CD4-positive, alpha-beta T cell treated with Interleukin-6 for 4 hours (primary cell): ENCODE results near the gene MUSTN1.
A peak's percentile ranks its signal among the peaks of the same experiment; 100 is the strongest.

Experiments
- DNase-seq: peaks from one replicate; pipeline ENCODE4 v3.0.0-alpha.2; 2020; ENCODE audit warnings: mixed read lengths

MUSTN1 gene

DNA sequence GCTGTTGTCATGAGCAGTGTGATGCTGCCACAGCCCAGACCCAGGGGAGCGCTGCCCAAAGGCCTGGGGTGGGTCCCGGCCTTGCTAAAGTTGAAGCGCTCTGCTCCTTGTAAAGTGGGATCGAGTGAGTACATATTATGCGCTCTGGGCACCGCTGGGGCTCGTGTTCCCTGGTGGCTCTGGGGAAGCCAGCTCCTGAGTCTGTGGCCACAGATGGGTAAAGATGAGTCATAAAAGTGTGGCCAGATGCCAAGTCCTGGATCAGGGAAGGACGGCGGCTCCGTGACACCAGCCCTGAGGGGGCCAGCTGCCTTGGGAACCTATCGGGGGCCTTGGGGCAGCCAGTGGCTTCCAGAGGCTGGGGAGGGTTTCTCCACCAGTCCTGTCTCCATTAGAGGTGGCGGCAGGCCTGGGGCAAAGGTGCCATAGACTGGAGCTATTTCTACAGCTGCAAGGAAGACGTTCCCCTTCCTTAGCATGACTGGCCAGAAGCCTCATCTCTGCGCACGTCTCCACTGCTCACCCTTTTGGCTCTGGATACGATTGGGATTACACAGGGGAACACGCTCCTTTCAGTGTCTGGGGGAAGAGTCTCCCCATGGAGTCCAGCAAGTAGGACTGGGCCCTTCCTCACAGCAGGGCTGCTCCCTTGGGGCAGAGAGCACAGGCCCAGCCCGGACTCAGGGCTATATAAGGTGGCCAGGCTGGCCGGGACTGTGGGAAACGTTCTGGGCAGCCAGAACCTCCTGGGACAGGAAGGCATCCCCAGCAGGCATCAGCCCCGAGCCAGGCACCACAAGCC lies 3.1 kb downstream of the MUSTN1 start:
- no peak for DNase-seq

GRCh38 chr3:52830535-52831258 lies 4.1 kb downstream of the MUSTN1 start, which contains the start of gene ITIH4:
Gene ITIH4 (minus strand): TSS chr3:52830672. CDS start chr3:52830642, 30 bp downstream.
- DNase-seq: no peak

DNA sequence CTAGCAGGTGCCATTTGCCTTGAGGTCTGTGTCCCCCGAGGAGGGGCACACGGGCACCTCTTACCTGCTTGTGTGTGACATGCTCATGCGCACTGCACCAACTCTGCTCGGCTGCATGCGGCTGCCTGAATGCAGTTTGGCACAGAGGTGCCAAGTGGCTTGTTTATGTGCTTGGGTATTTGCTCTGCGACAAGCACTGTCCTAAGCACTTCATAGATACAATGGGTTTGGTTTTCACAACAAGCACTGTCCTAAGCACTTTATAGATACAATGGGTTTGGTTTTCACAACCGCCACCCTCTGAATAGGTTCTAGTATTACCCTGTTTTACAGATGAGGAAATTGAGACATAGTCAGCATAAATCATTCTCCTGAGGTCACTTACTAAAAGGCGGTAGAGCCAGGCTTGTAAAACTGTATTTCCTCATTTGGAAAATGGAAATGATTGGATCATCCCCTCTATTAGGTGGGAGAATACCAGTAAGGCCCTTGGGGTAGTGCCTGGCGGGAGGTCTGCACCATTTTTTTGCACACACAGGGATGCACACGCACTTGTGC lies 4.8 kb downstream of the MUSTN1 start:
- DNase-seq: no peak

DNA sequence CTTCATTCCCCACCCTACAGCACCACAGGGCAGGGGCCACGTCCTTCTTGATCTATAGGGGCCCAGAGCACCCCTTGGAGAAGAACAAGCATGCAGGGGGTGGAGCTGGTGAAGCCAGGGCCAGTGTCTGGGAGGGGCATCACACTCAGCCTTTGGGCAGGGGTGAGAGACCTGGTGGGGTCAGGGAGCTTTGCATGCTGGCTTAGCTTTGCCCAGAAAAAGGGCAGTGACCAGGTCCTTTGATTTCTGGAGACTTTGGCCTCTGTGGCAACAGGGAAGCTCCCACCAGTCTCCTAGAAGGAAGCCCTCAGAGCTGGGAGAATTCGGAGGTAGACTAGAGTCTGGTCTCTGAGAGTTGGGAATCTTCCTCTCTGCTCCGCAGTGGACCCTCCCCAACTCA lies 5.3 kb downstream of the MUSTN1 start:
- no peak for DNase-seq

GRCh38 chr3:52827866-52828376 lies 6.9 kb downstream of the MUSTN1 start:
- DNase-seq: no peak

GRCh38 chr3:52827441-52827840 lies 7.4 kb downstream of the MUSTN1 start:
- DNase-seq: no peak

- DNase-seq: no peak
Observed at GRCh38 chr3:52824037-52824436, 10.8 kb downstream of the MUSTN1 start.

DNA sequence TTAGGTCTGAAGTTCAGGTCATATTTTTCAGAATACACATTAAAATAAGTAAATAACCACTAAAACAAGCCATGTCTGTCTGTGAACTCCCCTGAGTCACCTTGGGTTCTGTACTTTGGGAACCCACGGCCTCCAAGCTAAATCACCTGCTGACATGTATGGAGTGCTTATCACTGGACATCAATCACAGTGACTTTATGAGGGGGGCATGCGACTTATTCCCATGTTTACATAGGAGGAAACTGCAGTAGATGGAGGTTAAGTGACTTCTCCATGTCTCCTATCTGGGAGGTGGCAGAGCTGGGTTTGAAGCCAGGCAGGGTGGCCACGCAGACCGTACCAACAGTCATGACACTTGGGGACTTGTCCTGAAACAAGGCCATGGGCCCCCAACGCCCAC lies 12.5 kb downstream of the MUSTN1 start:
- DNase-seq: no peak

DNA sequence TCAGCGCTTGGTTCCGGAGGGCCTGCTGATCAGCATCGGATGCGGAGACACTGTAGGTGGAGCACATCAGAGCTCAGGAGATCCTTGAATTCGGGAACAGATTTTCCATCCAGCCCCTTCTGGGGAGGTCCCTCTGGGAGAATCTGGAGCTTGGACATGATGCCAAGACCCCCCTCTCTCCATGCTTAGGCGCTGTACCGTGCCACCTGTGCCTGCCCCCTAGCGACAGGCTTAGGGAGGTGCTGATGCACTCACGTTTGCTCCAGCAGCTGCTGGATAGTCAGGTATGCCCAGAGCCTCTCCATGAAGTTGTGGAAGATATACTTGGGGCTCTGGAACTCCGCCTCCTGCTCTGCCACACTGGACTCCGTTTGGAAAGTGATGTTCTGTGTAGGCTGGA lies 14.1 kb downstream of the MUSTN1 start:
- DNase-seq: peak; percentile 7

DNA sequence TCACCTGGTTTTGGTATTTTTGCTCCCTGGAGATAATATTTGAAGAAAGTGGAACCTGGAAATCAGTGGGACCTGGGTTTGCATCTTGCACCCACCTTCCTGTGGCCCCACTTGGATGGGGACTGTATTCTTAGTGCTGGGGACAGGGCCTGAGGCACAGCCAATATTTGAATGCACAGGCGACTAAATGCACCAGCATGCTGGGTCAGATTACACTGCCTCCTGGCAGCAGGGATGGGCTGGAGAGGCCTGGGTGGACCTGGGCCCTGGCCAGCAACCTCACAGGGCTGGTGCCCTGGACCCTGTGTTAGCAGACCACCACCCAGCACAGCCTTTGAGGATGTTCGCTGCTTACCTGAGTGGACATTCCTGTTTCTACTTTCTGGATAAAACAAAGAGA lies 14.9 kb downstream of the MUSTN1 start:
- DNase-seq: no peak

GRCh38 chr3:52817860-52818259 lies 17.0 kb downstream of the MUSTN1 start:
- DNase-seq: no peak

- no peak for DNase-seq
Observed at GRCh38 chr3:52817221-52817620, 17.6 kb downstream of the MUSTN1 start.

DNA sequence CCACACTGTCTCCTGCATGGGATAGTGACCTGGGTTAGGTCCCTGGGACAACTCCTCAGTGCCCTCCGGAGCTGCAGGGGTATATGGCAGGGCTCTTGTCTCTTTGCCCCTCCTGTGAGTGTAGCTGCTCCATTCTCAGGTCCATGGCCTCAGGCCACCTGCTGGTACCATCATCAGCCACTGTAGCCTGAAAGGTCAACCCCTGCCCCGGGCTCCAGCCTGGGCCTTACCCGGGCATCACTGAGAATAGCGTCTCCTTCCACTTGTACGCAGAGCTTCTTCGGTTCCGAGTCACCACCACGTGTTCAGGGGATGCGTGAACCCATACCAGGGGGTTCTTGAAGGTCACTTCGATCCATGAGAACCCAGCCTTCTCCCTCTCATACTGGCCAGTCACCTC lies 18.2 kb downstream of the MUSTN1 start:
- no peak for DNase-seq

DNA sequence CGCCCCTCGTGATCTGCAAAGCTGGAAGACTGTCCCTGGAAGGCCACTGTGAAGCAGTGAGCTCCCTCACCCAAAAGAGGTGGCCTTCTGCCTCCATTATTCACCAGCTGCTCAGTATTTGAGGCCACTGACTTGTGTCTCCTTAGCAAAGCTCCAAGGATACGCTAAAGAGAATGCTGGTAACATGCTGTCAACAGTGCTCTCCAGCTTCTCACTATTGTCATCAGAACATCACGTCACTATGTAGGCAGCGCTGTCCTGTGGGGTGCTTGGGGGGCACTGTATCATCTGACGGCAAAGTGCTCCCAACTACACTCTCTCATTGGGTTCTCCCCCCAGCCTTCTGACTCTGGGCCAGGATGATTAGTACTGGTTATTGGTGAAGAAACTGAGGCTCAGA lies 18.6 kb downstream of the MUSTN1 start:
- no peak for DNase-seq

DNA sequence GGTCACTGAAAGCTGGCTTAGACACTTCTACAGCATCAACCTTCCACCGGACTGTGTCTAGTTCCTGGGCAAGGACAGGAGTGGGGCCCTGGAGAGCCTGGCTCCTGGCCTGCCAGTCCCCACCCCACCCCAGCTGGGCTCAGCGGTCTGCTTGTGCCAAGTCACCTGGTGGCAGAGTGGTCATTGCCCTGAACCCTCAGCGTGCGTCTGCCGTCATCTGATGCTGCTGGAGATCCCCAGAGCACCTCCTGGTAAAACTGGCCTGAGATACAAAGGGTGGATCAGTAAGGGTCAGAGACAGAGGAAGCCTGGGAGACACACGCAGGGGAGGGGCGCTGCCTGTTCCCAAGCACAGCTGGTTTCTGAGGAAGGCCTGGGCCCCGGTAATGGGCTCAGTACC lies 21.0 kb downstream of the MUSTN1 start:
- DNase-seq: no peak

GRCh38 chr3:52811452-52812011 lies 23.3 kb downstream of the MUSTN1 start:
- DNase-seq: no peak

GRCh38 chr3:52810923-52811322 lies 23.9 kb downstream of the MUSTN1 start:
- no peak for DNase-seq

DNA sequence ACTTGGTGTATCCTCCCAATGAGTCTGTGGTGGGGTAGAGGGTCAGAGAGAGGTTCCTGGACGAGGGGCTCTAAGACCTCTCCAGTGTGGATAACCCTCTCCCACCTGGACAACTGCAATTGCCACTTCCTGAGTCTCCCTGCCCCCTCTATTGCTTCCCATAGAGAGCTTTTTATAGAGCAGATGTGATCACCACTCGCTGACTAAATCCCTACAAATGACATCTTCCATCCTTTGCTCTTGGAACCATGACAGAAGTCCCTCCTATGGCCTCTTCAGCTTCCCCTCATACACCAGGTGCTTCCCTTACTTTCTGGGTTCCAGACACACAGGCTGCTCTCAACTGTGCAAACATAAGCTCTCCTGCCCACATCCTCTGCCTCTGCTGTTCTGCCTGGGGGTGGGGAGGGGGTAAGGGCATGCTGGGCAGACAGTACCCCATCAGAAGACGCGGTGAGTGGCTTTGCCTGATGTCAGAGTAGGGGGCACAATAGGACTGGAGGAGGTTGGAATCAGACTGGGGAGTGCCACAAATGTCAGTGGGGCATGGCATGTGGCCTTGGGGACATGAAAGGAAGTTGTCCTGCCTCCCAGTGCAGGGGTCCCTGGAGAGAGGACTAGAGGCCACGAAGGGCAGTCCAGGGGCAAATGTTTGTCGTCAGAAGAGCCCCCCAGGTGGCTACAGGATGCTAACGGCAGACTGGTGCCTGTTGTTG lies 25.0 kb downstream of the MUSTN1 start:
- DNase-seq: no peak

DNA sequence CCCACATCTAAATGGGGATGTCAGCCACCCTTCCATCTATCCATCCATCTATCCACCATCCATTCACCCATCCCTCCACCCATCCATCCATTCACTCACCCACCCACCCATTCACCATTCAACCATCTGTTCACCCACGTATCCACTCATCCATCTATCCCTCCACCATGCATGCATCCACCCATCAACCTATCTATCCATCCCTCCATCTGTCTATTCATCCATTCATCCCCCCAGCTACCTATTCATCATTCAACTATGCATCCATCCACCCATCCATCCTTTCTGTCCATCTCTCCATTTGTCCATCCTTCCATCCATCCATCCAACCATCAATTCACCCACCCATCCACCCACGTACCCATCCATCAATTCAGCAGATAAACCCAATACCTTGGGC lies 25.7 kb downstream of the MUSTN1 start:
- DNase-seq: no peak

DNA sequence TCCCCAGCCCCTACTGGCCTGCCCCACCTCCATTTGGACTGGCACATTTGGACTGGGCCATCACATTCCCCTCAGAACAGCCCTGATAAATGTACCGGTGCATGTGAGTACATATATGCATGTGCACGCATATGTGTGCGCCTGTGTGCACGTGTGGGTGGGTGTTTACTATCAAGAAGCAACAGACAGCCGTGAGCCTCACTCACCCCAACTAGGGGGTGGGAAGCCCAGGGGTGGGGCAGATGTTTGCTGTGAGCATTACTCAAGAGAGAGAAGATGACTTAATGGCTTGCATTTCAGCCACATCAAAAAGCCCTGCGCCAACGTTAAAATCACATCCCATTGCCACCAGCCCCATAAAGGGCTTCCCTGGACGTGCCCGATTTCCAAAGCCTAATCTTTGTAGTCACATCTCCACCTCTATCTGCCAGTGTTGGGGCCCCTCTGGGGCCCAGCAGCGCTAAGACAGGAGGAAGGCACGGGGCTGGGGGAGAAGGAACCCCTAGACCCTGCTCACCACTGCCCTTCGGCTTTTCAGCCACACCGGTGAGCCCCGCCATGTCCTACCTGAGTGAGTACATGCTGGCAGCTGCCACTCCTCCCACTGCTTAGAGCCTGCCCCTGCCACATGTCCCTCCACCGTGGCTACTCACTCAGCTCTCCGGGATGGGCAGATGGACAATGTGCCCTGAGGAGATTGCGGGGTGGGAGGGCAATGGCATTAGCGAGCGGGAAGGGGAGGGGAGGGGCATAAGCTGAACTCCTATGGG lies 29.4 kb downstream of the MUSTN1 start:
- no peak for DNase-seq

DNA sequence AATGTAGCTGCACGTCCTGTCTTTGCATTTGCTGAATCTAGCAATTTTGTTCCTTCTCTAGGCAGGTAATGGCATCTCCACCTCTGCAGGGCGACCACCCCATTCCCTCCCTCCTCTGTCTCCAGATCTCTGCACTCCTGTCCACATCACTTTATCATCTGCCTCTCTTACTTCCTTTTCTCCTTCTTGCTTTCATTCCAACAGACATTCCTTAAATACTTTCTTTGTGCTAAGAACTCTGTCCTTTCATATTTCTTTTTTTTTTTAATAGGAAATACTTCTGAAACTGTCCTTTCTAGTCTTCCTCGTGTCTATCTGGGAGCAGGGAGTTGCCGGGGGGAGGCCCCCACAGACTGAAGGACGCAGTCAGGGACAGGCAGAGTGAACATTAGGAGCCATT lies 33.0 kb downstream of the MUSTN1 start:
- DNase-seq: no peak

DNA sequence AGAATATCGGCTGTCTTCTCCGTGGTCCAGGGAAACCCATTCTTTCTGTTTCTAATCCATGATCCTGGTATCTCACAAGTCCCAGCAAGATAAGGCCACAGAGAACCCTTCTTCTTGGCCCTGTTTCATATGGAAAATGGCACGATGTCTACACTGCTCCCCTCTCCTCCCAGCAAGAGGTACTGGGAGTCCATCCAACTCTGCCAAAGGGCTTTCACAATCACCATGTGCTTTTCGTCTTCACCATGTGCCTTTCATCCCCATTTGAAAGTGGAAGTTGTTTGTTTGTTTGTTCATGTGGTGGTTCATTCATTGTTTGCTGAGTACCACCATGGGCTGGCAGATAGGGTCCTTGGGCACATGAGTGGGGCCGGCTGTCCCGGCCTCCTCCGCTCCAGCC lies 34.7 kb downstream of the MUSTN1 start:
- DNase-seq: no peak
